Activated effector memory CD4-positive, alpha-beta T cell treated with anti-CD3 and anti-CD28 coated beads, Interleukin-2, amount 50 U/mL, for 16 hours (primary cell): ENCODE measurements around the gene TAF5.
"Not testable (repeated sequence)": the region's sequence is repeated elsewhere in the genome, so short reads cannot be mapped to it uniquely, and the experiment has no call there.

Experiments used
- DNase-seq: peaks from one replicate; pipeline ENCODE4 v3.0.0-alpha.2; 2020

TAF5 gene

DNA sequence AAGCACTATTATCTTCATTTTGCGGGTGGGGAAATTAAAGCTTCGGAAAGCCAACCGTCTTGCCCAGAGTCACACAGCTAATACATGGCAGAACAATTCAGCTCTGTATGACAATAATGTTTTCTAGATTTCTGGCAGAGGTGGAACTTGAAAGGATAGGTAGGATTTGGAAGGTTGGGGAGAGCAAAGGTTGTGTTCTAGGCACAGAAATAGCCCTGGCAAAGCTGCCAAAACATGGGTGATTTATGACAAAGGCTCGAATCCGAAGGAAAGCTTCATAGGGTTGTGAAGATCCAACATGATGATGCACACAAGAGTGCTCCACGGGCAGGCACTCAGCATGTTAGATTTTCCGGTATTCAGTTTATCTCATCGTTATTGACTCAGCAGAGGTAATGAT lies 47.8 kb downstream of the TAF5 start:
- no peak for DNase-seq

DNA sequence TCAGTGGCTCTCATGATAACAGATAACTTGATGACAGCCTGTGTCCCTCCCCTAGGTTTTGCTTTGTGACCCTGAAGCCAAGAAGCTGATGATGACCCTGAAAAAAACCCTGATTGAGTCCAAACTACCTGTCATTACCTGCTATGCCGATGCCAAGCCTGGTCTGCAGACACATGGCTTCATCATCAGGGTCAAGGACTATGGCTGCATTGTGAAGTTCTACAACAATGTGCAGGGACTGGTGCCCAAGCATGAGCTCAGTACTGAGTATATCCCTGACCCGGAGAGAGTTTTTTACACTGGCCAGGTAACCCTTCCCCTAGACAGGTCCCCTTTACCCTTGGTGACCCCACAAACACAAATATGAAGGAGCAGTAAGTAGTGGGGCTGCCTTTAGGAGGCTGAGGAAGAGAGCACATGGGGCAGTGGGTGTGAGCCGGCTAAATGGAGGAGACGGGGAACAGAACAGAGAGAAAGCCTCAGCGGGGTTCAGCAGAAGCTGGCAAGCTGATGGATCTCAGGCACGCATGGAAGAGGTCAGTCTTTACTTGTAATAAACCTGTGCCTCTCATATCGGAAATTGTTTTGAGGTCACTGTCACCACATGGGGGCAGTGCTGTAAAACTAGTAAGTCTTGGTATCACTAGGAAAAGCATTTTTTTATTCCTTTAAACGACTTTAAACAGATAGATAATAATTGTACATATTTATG lies 48.8 kb downstream of the TAF5 start:
- peak; percentile 80 for DNase-seq

DNA sequence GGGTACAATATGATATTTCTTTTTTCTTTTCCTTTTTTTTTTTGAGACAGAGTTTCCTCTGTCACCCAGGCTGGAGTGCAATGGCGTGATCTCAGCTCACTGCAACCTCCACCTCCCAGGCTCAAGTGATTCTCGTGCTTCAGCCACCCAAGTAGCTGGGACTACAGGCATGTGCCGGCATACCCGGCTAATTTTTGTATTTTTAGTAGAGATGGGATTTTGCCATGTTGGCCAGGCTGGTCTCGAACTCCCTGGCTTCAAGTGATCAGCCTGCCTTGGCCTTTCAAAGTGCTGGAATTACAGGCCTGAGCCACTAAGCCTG lies 49.3 kb downstream of the TAF5 start:
- not testable (repeated sequence) for DNase-seq

DNA sequence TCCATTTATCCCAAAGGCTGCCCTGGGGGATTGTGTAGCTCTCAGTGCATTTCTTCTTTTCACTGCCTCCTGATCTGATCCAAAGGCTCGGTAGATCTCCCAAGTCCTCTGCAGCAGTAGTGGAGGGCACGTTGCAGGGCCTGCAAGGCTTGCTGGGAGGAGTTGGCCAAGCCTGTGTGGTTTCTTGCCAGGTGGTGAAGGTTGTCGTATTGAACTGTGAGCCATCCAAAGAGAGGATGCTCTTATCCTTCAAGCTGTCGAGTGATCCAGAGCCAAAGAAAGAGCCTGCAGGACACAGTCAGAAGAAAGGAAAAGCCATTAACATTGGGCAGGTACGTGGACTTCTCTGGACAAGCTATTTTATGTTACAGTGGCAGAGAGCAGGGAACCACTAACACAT lies 49.8 kb downstream of the TAF5 start:
- no peak for DNase-seq

DNA sequence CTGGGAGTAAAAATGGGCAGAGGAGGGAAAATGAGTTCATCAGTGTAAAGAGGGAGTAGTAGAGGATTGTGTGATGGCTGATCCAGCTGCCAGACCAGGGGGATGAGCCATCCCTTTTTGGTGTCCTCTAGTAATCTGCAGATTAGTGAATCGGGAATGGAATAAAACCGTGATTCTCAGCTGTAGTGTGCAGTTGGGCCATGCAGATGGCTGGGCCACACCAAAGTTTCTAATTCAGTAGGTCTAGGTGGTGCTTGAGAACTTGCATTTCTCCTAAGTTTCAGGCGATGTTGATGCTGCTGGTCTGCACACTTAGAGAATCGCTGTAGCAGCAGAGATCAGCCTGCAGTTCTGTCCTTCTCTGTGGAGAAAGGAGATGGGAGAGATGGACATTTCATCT lies 51.3 kb downstream of the TAF5 start:
- DNase-seq = no peak

DNA sequence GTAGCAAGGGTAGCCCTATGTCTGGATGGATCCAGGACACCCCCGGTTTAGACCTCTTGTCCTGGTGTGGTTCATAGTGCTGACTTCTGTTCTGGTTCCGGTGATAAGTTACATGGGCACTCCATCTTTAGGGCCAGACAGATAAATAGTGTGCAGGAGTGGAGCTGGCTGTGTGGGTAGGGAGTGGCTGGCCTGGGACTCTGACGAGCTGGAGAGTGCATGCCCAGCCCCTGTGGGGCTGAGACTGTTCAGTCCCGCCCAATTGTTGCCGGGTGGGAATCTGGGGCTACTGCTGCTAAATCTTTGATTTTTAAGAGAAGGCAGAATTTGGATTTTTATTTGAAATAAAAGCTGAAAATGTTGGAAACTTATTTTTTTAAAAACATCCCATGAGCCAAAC lies 56.0 kb downstream of the TAF5 start:
- DNase-seq = no peak

DNA sequence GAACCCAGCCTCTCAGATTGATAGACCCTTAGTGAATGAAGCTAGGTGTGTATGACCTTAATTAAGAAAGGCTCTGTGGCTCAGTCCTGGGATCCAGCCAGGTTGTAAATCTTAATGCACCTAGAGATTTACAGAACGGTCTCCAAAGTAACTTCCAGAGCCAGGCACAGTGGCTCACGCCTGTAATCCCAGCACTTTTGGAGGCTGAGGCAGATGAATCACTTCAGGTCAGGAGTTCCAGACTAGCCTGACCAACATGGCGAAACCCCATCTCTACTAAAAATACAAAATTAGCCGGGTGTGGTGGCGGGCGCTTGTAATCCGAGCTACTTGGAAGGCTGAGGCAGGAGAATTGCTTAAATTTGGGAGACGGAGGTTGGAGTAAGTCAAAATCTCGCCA lies 60.1 kb downstream of the TAF5 start:
- no peak for DNase-seq

DNA sequence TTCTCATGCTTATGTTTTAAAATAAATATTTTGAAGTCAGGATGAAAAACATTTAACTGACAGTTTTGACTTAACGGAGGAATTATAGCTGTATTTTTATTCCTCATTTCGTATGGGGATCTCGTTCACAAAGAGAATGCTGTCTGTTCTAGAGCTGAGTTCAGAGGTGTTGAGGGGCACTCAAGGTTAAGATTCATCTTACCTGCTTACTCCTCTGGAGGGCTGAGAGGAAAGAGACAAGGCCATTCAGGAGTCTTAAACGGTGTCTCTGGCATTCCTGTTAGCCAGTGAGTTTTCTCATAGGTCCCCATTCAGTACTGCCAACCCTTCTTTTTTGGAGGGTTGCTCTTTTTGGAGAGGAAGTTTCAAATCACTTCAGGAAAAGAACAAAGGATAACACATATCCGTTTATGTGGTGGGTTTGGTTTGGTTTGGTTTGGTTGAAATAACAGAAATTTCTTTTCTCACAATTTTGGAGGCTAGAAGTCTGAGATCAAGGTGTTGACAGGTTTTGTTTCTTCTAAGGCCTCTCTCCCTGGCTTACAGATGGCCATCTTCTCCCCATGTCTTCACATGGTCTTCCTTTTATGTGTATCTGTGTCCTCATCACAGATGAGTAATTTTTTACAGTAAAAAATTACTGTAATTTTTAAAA lies 61.3 kb downstream of the TAF5 start:
- no peak for DNase-seq

DNA sequence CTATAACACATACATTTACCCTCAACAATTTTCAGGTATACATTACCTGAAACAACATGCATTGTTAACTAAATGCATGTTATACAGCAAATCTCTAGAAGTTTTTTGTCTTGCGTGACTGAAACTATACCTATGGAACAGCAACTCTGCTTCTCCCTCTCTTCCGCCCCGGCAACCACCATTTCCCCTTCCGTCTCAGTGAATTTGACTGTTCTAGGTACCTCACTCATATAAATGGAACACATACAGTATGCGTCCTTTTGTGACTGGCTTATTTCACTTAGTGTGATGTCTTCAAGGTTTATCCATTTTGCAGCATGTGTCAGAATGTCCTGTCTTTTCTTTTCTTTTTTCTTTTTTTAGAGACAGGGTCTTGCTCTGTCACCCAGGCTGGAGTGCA lies 61.9 kb downstream of the TAF5 start:
- DNase-seq = no peak

DNA sequence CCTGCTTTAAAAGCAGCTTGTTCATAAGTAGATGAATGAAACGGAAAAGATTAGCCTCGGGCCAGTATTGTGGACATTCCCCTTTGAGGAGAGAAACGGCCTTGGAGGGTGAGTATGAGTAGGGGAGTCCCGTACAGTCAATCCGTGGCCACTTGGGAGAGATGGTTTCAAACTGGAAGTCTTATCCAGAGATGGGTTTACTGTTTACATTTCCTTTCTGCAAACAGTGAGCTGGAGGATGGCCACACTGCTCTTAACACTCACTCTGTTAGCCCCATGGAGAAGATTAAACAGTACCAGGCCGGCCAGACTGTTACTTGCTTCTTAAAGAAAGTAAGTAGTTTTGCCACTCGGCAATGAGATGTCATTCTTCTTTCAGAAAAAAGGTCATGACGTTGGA lies 64.1 kb downstream of the TAF5 start:
- no peak for DNase-seq

DNA sequence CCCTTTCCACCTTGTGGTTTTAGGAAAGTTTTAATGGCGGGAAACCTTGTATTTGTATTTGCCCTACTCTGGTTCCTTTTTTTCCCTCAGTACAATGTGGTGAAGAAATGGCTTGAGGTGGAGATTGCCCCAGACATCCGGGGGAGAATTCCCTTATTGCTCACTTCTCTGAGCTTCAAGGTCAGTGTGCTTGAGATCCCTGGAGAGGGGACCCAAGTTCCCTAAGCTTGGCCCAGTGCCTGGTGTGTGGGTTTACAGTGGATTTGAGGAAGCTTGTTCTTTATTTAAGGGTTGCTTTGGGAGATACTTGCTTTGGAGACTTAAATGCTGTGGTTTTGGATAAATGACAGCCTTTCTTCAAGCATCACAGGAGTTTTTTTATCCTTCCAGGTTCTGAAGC lies 66.1 kb downstream of the TAF5 start:
- no peak for DNase-seq
